Left forelimb (tissue), 1 donor: ENCODE data around the gene SCD5.

ENCODE experiments used
- DNase-seq: peaks from one replicate; pipeline ENCODE4 v3.0.0-alpha.2; 2018; ENCODE audit warnings: low spot score

SCD5 gene

DNA sequence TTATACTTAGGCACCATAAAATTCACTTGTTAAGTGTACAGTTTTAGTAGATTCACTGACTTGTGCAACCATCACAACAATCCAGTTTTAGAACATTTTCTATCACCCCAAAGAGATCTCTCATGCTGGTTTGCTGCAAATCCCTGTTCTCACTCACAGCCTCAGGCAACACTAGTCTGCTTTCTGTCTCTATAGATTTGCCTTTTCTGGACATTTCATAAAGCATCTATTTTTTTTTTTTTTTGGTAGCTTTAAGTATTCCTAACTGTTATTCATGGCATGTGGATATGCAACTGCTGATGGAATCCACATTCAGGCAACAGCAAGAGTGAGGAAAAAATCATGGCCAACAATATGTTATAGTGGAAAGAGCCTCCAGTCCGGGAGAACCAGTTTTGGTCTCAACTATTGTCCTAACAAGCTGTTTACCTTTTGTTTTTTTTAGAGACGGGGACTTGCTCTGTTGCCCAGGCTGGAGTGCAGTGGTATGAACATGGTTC lies 209.8 kb downstream of the SCD5 start:
- no peak for DNase-seq

DNA sequence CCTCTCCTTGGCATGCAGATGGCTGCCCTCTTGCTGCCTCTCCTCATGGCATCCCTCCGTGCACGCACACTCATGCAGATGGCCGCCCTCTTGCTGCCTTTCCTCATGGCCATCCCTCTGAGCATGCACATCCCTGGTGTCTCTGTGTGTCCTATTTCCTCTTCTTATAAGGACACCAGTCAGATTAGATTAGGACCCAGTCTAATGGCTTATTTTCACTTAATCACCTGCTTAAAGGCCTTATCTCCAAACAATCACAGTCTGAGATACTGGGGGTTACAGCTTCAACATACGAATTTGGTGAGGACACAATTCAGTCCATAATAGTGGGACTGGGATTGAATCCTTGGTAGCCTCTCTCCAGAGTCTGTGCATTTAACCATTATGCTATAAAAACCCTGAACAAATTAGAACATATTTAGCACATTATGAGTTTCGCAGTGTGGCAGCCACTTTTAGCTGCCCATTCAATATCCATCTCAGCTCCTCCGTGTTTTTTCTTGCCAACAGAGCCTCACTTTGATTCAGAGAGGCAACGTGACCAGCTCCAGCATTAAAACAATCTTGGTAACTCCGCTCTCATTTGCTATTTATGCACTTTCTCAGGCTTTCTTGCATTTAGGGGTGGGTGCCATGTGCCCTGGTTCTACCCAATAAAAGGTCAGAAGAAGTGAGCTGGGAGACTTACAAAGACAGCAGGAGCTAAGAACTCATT lies 210.6 kb downstream of the SCD5 start:
- no peak for DNase-seq

DNA sequence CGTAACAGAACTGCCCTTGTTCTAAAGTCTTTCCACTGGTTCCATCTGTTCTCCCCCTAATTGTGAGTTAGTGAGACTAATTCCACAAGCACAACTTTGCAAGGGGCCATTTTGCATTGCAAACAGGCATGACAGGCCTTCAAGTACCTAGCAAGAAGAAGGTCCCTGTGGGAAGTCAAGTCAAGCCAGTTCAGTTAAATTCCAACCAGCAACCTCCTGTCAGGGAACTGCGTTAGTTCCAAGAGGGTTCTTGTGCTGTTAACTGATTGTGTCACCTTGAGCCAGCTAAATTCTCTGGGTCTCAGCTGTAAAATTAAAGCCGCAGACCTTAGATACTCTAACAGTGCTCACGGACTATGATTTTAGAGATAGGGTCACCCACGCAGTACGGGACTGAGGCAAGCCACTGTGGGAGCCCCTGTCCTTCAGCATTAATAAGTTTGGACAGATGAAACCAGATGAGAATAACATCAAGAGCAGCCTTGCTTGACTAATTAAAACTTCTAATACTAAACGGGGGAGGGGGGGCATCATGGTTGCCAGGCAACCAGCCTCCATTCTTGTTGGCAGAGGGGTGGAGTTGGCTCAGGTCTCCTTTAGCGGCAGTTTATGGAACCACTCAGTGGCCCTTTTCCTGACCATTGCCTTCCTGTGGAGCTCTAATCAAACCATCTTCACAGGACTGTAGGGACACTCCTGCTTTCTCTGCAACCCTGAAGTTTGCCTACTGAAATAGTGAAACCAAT lies 212.7 kb downstream of the SCD5 start:
- DNase-seq, result no peak

DNA sequence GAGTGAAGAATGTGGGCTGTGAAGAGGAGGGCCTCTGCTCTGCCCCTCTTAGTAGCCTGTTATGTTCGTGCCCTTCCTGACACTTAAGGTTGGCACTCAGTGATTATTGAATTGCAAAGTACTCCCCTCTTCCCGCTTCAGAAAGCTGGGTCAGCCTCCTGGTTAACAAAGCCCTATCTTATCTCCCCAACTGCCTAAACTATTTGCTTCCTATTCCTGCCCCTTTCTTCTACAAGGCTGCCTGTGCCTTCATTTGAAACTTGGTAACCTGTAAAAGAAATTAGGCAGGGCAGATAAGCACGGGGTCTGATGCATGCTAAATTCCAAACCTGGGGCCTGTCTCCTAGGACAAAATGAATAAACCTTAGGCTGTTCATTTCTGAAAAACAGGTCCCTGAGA lies 213.7 kb downstream of the SCD5 start:
- DNase-seq, result no peak

DNA sequence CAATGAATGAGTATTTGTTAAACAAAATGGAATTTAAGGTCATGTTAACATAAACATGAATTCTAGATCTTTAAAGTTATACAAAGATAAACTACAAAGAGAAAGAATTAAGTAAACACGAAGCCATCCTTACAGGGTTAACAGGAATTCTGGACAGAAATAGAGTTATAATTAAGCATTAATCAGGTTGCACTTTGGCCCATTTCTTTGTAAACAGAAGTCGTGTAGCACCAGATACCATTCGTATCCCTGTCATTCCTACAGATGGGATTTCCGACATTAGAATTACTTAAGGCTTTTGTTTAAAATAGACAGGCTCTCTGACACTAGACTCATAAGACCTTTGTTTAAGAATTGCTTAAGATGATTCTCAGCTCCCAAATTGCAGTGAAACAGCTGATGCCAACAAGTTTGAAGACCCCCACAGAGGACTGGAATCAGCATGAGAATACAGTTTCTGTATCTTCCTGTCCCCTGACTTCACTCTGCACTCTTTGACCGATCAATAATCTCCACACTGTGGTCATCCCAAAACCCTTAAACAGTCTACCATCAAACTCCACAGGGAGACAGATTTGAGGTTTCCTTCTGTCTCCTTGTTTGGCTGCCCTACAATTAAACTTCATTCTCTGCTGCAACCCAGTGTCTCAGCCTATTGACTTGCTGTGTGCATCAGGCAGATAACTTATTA lies 214.6 kb downstream of the SCD5 start:
- no peak for DNase-seq

DNA sequence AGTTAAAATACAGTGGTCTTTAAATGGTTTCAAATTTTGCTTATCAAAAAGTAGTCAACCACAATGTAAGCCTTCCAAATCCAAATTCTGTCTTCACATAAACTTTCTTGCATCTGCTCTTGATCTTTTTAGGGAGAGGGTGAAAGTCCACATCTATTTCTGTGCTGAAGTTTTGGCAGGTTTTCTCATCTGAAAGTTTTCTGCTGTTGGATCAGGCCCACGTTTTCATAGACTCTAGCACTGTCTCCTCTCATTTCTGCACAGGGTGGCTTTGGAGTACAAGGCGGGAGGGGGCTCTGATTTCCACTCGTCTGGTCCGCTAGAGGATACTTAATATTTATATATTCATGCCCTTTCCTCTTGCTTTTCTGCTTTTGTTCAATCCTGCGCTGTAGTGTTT lies 218.7 kb downstream of the SCD5 start:
- DNase-seq, result no peak
